ENCODE results near the gene CDH26.

GRCh38 chr20:59961423-59961822 lies 3.2 kb downstream of the CDH26 start:
- TF ChIP-seq EZH2phosphoT487 (IDR thresholded peaks at IDR 0.05; ENCODE audit: insufficient read depth, low read depth) = no peak
- TF ChIP-seq EZH2 (IDR thresholded peaks at IDR 0.05; ENCODE audit: insufficient read depth, poor library complexity, severe bottlenecking) = no peak

Measured in GM23248 (cell line).